H1 (cell line): ENCODE measurements around the gene TGM2.

ENCODE experiments used
- ATF2 ChIP-seq: IDR thresholded peaks from 2 replicates; pipeline ENCODE4 v1.6.1; 2012; ENCODE audit warnings: low read length, inconsistent platforms
- ATF3 ChIP-seq: IDR thresholded peaks from 2 replicates; pipeline ENCODE4 v1.6.1; 2011; ENCODE audit warnings: low read depth, mild to moderate bottlenecking, low read length; ENCODE audit not compliant: insufficient read depth
- CHD2 ChIP-seq: IDR thresholded peaks from 2 replicates; pipeline ENCODE4 v1.6.1; 2012; ENCODE audit warnings: low read length, improper control_type of control experiment
- CREB1 ChIP-seq: IDR thresholded peaks from 2 replicates; pipeline ENCODE4 v1.6.1; 2012; ENCODE audit warnings: inconsistent platforms
- CTCF ChIP-seq, 3 experiments: IDR thresholded peaks; 1 replicate in 2 of 3; 2 replicates in 1 of 3; pipeline versions ENCODE4 v1.5.1 to v1.6.1; 2011; ENCODE audit warnings: low read length in 3 of 3, mild to moderate bottlenecking in 3 of 3, inconsistent platforms in 2 of 3, low read depth in 1 of 3, moderate library complexity in 1 of 3; ENCODE audit not compliant: insufficient read depth in 1 of 3; ENCODE audit errors: control extremely low read depth in 1 of 3
- EGR1 ChIP-seq: IDR thresholded peaks from 2 replicates; pipeline ENCODE4 v1.6.1; 2011; ENCODE audit warnings: low read depth, low read length, borderline replicate concordance
- EP300 ChIP-seq, 2 experiments: IDR thresholded peaks; 1 replicate in 1 of 2; 2 replicates in 1 of 2; pipeline ENCODE4 v1.6.1; 2011 to 2012; ENCODE audit warnings: low read depth in 2 of 2, low read length in 2 of 2, mild to moderate bottlenecking in 2 of 2, borderline replicate concordance in 1 of 2, inconsistent platforms in 1 of 2, moderate library complexity in 1 of 2
- MAX ChIP-seq: IDR thresholded peaks from 2 replicates; pipeline ENCODE4 v1.6.1; 2012; ENCODE audit warnings: inconsistent platforms
- POLR2A ChIP-seq, 2 experiments: IDR thresholded peaks; 1 replicate in 1 of 2; 2 replicates in 1 of 2; pipeline ENCODE4 v1.6.1; 2011; ENCODE audit warnings: low read depth in 2 of 2, low read length in 2 of 2, mild to moderate bottlenecking in 2 of 2; ENCODE audit errors: control extremely low read depth in 1 of 2
- SIN3A ChIP-seq, 2 experiments: IDR thresholded peaks in 1 of 2; conservative IDR thresholded peaks in 1 of 2; 2 replicates each; pipeline ENCODE4 v1.6.1; 2011 to 2012; ENCODE audit warnings: low read length in 2 of 2, improper control_type of control experiment in 1 of 2, low read depth in 1 of 2, mild to moderate bottlenecking in 1 of 2
- YY1 ChIP-seq: IDR thresholded peaks from 2 replicates; pipeline ENCODE4 v1.6.1; 2011; ENCODE audit warnings: low read depth, mild to moderate bottlenecking, low read length

GRCh38 chr20:38179846-38180245 is 14.8 kb upstream of the TGM2 start:
- TF ChIP-seq POLR2A (IDR thresholded peaks at IDR 0.05; ENCODE audit: control extremely low read depth in 1 of 2, low read depth in 2 of 2, low read length in 2 of 2) (no peak), ATF3 (no peak), EP300 (IDR thresholded peaks at IDR 0.05; ENCODE audit: borderline replicate concordance in 1 of 2, low read depth in 2 of 2, low read length in 2 of 2) (no peak), CTCF (IDR thresholded peaks at IDR 0.05; ENCODE audit: control extremely low read depth in 1 of 3, insufficient read depth in 1 of 3, low read depth in 1 of 3, low read length in 3 of 3) (no peak), YY1 (no peak), EGR1 (no peak), CREB1 (no peak), SIN3A (conservative IDR thresholded peaks at IDR 0.05 in 1 of 2, IDR thresholded peaks at IDR 0.05 in 1 of 2; ENCODE audit: low read depth in 1 of 2, low read length in 2 of 2) (no peak), CHD2 (no peak), MAX (no peak), ATF2 (no peak)
